SU-DHL-6 (cell line): ENCODE measurements around the gene INTS11.
"Not testable (repeated sequence)": the region's sequence is repeated elsewhere in the genome, so short reads cannot be mapped to it uniquely, and the experiment has no call there.

ENCODE experiments used
- H2AFZ ChIP-seq: fragments of 200-600 bp; sonication (generic); 2 replicates; pipeline ENCODE4 v1.6.1; 2014; ENCODE audit warnings: low read depth, mild to moderate bottlenecking, moderate library complexity, mixed read lengths, antibody characterized with exemption, low read length; ENCODE audit not compliant: severe bottlenecking
- H3F3A ChIP-seq: fragments of 200-600 bp; shearing (Covaris generic); 2 replicates; pipeline ENCODE4 v1.6.0; 2016; ENCODE audit warnings: antibody characterized with exemption, mild to moderate bottlenecking; ENCODE audit not compliant: insufficient read depth
- H3K27ac ChIP-seq: fragments of 200-600 bp; sonication (generic); 2 replicates; pipeline ENCODE4 v1.5.1; 2016; ENCODE audit warnings: low read depth, mild to moderate bottlenecking, low read length, moderate library complexity, mixed read lengths
- H3K27me3 ChIP-seq: fragments of 200-600 bp; sonication (generic), shearing (Covaris generic); 2 replicates; pipeline ENCODE4 v1.6.0; 2014; ENCODE audit warnings: mild to moderate bottlenecking, low read length
- H3K36me3 ChIP-seq: fragments of 200-600 bp; sonication (generic); 2 replicates; pipeline ENCODE4 v1.6.1; 2014; ENCODE audit warnings: mild to moderate bottlenecking, low read length, mixed read lengths
- H3K4me2 ChIP-seq: fragments of 300-600, 200-600 bp; shearing (Covaris generic), sonication (generic); 2 replicates; pipeline ENCODE4 v1.6.0; 2014; ENCODE audit warnings: low read length, low read depth, mild to moderate bottlenecking; ENCODE audit not compliant: poor library complexity, severe bottlenecking
- H3K4me3 ChIP-seq: fragments of 200-600 bp; sonication (generic); 2 replicates; pipeline ENCODE4 v1.5.1; 2014; ENCODE audit warnings: antibody characterized with exemption, low read length, mild to moderate bottlenecking, mixed read lengths; ENCODE audit not compliant: insufficient read depth, poor library complexity, severe bottlenecking
- H3K79me2 ChIP-seq: fragments of 200-600 bp; sonication (generic); 2 replicates; pipeline ENCODE4 v1.6.1; 2014; ENCODE audit warnings: mild to moderate bottlenecking, low read length, moderate library complexity; ENCODE audit not compliant: insufficient read depth
- H3K9ac ChIP-seq: fragments of 200-600 bp; sonication (generic); 2 replicates; pipeline ENCODE4 v1.7.0; 2014; ENCODE audit warnings: mild to moderate bottlenecking, low read length
- H3K9me2 ChIP-seq: fragments of 200-600 bp; sonication (generic); replicated peaks from 2 replicates; pipeline ENCODE4 v1.6.1; 2014; ENCODE audit warnings: low read length; ENCODE audit not compliant: insufficient read depth
- H3K9me3 ChIP-seq: fragments of 200-600 bp; sonication (generic); 2 replicates; pipeline ENCODE4 v1.6.1; 2014; ENCODE audit warnings: low read length, mixed read lengths; ENCODE audit not compliant: insufficient read depth
- H4K20me1 ChIP-seq: fragments of 200-600 bp; sonication (generic); 2 replicates; pipeline ENCODE4 v1.6.1; 2014; ENCODE audit warnings: low read depth, mild to moderate bottlenecking, antibody characterized with exemption, low read length, moderate library complexity, mixed read lengths
- CTCF ChIP-seq: fragments of 200-600 bp; sonication (generic); IDR thresholded peaks from one replicate; pipeline ENCODE4 v1.5.1; 2017; ENCODE audit warnings: antibody characterized with exemption, mild to moderate bottlenecking, low read length, moderate library complexity; ENCODE audit not compliant: insufficient read depth, poor library complexity, severe bottlenecking
- EZH2phosphoT487 ChIP-seq: fragments of 200-600 bp; sonication (generic), shearing (Covaris generic); conservative IDR thresholded peaks from 2 replicates; pipeline ENCODE4 v1.6.1; 2018; ENCODE audit warnings: mild to moderate bottlenecking, antibody characterized with exemption, low read length, moderate library complexity, mixed read lengths

INTS11 gene

GRCh38 chr1:1371746-1372711 lies 47.6 kb upstream of the INTS11 start:
- H4K20me1 ChIP-seq: no peaks in the 10 kb centered on the region
- H2AFZ ChIP-seq: no peak overlapping the region
- peaks cover 14% of the 10 kb centered on the region for H3F3A ChIP-seq
- TF ChIP-seq EZH2phosphoT487 (no peak), CTCF (peak; percentile 96)
- H3K9me2 ChIP-seq: no peaks in the 10 kb centered on the region
- no peaks in the 10 kb centered on the region for H3K27me3 ChIP-seq
- H3K9ac ChIP-seq: no peak overlapping the region
- H3K4me2 ChIP-seq: peak overlapping the region; percentile 21
- no peak overlapping the region for H3K27ac ChIP-seq
- H3K36me3 ChIP-seq: no peaks in the 10 kb centered on the region
- peaks cover 4% of the 10 kb centered on the region; the same call in 1 of the 2 replicates for H3K9me3 ChIP-seq
- no peak overlapping the region for H3K4me3 ChIP-seq
- peaks cover 18% of the 10 kb centered on the region for H3K79me2 ChIP-seq

- Histone ChIP-seq H4K20me1 (no peaks in the 10 kb centered on the region), H3K9ac (no peak overlapping the region), H2AFZ (no peak overlapping the region), H3K9me2 (no peaks in the 10 kb centered on the region), H3F3A (peaks cover 7% of the 10 kb centered on the region), H3K36me3 (no peaks in the 10 kb centered on the region), H3K9me3 (peaks cover 11% of the 10 kb centered on the region; the same call in 1 of the 2 replicates), H3K27ac (no peak overlapping the region), H3K27me3 (no peaks in the 10 kb centered on the region), H3K4me3 (no peak overlapping the region), H3K79me2 (peaks cover 18% of the 10 kb centered on the region), H3K4me2 (no peak overlapping the region)
- TF ChIP-seq CTCF (no peak), EZH2phosphoT487 (no peak)
These were observed 46.9 kb upstream of the INTS11 start for GRCh38 chr1:1371364-1371745.

- Histone ChIP-seq H2AFZ (no peak overlapping the region), H3K9me2 (no peaks in the 10 kb centered on the region), H3F3A (peaks cover 2% of the 10 kb centered on the region; the same call in 1 of the 2 replicates), H3K36me3 (no peaks in the 10 kb centered on the region), H3K9ac (no peak overlapping the region), H3K27me3 (no peaks in the 10 kb centered on the region), H3K27ac (no peak overlapping the region), H3K79me2 (peaks cover 18% of the 10 kb centered on the region), H4K20me1 (no peaks in the 10 kb centered on the region), H3K9me3 (peaks cover 15% of the 10 kb centered on the region; the same call in 1 of the 2 replicates), H3K4me3 (no peak overlapping the region), H3K4me2 (no peak overlapping the region)
- TF ChIP-seq CTCF (no peak), EZH2phosphoT487 (no peak)
These were observed 46.4 kb upstream of the INTS11 start for GRCh38 chr1:1370771-1371300.

GRCh38 chr1:1370094-1370493 lies 45.6 kb upstream of the INTS11 start:
- H3K27me3 ChIP-seq, H3K27ac ChIP-seq, H3K4me2 ChIP-seq, H3K9ac ChIP-seq, H3F3A ChIP-seq, H3K9me2 ChIP-seq, H4K20me1 ChIP-seq, H3K4me3 ChIP-seq, H3K36me3 ChIP-seq, H2AFZ ChIP-seq: not testable (repeated sequence)
- Histone ChIP-seq H3K9me3 (peaks cover 16% of the 10 kb centered on the region; the same call in 1 of the 2 replicates), H3K79me2 (peaks cover 18% of the 10 kb centered on the region)
